Vagina (tissue), 2 donors: ENCODE data around the gene WNT5A.

Experiments
- POLR2A ChIP-seq, 2 donors: fragments of 450-650 bp; IDR thresholded peaks; one replicate each; pipeline ENCODE4 v1.6.1; 2017; ENCODE audit warnings: antibody characterized with exemption in 2 of 2, mild to moderate bottlenecking in 2 of 2, moderate library complexity in 2 of 2
- TF ChIP-seq, protein P1 (sequence below), 3 experiments: fragments of 450-650 bp in 2 of 3; fragments of 200-600 bp in 1 of 3; sonication (generic) in 1 of 3; IDR thresholded peaks; one replicate each; pipeline ENCODE4 v1.5.1; 2017 to 2019; ENCODE audit warnings: antibody characterized with exemption in 3 of 3, mild to moderate bottlenecking in 2 of 3, moderate library complexity in 2 of 3

DNA sequence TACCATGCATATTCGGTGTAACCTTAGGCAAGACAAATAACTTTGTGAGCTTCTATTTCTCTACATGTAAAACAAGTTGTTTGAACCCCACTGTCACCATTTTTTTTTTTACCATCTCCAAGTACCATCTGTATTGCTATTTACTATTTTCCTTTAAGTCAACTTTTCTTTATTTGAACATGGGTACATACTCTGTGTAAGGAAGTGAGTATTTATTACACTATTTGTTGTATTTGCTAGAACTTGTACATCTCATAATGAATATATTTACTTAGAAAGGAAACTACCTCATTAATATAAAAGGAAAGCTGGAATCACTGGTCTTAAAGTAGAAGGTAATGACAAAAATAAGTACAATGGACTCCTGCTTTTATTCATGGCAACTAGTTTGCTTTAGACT is 69.9 kb downstream of the WNT5A start:
- TF ChIP-seq POLR2A (IDR thresholded peaks at IDR 0.05), result no peak
- TF ChIP-seq, protein P1, sequence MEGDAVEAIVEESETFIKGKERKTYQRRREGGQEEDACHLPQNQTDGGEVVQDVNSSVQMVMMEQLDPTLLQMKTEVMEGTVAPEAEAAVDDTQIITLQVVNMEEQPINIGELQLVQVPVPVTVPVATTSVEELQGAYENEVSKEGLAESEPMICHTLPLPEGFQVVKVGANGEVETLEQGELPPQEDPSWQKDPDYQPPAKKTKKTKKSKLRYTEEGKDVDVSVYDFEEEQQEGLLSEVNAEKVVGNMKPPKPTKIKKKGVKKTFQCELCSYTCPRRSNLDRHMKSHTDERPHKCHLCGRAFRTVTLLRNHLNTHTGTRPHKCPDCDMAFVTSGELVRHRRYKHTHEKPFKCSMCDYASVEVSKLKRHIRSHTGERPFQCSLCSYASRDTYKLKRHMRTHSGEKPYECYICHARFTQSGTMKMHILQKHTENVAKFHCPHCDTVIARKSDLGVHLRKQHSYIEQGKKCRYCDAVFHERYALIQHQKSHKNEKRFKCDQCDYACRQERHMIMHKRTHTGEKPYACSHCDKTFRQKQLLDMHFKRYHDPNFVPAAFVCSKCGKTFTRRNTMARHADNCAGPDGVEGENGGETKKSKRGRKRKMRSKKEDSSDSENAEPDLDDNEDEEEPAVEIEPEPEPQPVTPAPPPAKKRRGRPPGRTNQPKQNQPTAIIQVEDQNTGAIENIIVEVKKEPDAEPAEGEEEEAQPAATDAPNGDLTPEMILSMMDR (IDR thresholded peaks at IDR 0.05), result no peak
